Stimulated activated CD8-positive, alpha-beta memory T cell treated with anti-CD3 and anti-CD28 coated beads, Interleukin-15, amount 100 ng/mL, for 48 hours (primary cell): Measurements from ENCODE around the gene A3GALT2.

Experiments used
- DNase-seq, 2 donors: peaks; one replicate each; pipeline ENCODE4 v3.0.0-alpha.2; 2020; ENCODE audit warnings: low read depth in 2 of 2

The A3GALT2 gene

DNA sequence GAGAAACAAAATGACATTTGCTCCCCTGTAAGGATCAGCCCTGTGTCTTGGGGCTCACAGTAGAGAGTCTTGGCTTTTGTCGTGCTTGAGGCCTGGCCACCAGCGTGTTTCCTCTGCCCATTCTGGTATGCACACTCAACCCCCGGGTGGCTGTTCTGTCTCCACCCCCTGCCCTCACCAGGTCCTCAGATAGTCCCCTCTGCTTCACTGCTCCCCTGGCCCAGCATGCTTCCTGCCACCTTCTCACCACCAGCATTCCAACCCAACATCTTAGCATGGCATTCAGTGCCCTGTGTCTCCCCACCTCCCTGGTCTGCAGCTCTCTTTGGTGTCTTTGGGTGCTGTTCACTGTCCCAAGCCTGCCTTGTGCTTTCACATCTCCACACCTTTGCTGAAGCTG lies 48.4 kb downstream of the A3GALT2 start:
- no peak for DNase-seq

- DNase-seq, result no peak
Observed at GRCh38 chr1:33271666-33272505, 49.0 kb downstream of the A3GALT2 start.

DNA sequence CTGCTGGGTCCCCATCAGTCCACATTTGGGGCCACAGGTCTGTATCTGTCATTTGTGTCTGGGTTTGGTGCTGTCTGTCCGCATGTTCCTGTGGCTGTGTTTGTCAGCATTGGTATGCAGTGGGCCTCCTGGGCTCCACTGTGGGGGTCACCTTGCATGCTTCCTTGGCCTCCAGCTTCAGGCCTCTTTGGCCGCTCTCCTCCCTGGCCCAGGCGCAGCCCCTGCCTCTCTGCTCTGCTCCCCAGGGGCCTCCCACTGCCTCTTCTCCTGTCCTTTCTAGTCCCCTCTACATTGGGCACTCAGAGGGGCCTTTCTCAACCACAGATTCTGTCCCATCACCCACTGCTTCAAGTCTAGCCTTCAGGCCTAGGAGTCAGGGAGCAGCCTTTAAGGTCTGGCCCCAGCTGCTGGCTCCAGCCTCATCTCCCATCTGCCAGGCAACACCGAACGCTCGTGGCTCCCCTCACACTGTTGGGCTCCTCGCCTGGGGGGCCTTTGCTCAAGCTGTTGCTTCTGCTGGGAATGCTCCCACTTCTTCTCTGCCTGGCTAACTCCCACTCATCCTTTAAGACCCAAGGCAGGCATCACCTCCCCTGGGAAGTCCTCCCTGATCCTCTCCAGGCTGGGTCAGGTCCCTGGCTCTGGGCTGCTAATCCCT lies 50.0 kb downstream of the A3GALT2 start:
- no peak for DNase-seq

DNA sequence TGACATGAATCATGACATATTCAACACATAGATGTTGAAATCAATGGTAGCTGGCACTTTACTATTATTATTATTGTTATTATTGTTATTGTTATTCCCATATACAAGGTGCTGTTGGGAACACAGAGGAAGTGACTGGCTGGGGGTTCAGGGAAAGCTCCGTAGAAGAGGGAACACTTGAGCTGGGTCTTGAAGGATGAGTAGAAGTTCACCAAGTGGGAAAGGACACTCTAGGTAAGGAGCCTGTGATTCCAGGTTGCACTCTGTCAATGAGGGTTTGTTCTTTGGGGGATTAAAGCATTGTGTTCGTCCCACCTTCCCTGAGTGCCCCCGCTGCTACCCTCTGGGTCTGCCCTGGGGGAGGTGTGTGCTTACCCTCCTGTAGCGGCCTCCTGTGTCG lies 50.5 kb downstream of the A3GALT2 start:
- no peak for DNase-seq

DNA sequence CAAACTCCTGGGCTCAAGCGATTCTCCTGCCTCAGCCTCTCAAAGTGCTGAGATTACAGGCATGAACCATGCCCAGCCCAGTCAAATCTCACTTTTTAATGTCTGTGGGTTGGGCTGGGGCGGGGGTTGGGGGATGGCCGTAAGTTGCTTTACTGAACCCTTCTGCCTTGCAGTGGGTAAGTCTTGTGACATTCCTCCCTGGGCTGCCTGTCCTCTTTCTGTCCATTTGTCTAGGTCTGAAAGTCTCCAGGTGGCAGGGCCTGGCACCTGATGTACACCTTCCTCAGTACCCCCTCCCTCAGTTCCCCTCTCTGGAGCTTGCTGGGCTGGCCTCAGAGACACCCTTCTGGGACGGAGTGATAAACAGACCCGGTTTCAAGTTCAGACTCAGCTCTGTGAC lies 51.3 kb downstream of the A3GALT2 start:
- no peak for DNase-seq

DNA sequence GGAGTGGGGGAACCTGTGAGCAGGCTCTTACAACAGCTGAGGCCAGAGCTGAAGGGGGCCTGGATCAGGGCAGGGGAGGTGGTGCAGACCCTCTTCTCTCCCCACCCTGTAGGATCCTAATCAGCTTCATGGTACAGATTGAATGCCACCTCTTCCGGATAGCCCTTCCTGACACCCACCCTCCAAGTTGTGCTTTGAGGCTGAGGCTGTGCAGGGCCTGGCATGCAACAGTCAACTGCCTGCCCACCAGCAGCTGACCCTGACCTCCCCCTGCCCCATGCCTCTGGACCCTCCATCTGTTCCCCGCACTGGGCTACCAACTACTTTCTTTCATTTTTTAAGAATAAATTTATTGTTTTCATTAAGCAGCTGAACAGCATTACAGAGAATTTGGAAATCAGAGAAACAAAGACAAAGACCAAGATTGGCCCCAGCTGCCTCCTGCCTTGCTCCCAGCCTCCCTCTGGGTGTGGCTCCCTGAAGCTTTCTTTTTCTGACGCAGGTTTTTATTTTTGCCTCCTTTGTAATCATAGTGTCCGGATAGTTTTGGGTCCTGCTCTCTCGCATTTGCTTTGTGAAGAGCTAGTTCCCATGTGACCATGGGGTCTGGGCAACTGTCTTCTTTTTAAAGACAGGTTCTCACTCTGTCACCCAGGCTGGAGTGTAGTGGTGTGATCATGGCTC lies 51.8 kb downstream of the A3GALT2 start:
- no peak for DNase-seq

DNA sequence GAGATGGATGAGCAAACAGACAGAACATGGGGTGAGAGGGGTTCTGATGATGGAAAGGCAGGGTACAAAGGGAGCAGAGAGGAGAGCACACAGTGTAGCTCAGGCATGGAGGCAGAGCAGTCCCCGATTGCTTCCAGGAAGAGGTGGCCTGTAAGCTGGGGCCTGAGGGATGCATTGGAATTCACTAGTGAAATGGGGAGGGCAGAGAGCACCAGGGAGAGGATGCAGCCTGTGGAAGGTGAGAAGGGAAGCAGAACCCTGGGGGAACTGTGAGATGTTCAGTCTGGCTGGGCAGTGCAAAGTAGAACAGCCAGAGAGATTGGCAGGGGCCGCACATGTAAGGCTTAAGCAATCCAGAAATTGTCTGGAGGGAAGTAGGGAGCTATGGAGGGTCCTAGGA lies 52.4 kb downstream of the A3GALT2 start:
- DNase-seq, result no peak

DNA sequence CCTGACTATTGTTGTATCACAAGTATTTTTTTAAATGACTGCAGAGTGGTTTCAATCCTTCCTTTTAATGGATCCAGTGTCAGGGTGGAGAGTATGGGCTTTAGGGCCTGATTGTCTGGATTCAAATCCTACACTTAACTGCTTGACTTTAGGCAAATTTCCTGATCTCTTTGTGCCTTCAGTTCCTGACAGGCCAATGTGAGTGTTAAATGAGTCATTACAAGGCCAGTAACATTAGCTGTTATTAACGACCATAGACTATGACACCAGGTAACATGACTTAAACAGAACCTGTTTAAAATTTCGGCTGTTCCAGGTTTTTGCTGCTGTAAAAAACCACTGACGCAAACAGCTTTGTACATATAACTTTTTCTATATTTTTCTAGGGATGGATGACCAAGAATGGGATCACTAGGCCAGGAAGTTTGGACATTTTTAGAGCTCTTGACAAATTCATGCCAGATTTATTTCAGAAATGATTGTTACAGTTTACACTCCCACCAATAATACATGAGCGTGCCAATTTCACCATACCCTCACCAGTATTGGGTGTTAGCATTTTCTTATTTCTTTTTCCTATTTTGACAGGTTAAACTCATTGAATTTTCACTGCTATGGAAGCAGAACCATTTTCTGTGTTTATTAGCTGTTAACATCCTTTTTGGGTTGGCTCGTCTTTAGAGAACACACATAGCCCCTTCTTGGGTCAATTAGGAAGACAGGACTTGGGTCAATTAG lies 53.3 kb downstream of the A3GALT2 start:
- DNase-seq, result no peak

DNA sequence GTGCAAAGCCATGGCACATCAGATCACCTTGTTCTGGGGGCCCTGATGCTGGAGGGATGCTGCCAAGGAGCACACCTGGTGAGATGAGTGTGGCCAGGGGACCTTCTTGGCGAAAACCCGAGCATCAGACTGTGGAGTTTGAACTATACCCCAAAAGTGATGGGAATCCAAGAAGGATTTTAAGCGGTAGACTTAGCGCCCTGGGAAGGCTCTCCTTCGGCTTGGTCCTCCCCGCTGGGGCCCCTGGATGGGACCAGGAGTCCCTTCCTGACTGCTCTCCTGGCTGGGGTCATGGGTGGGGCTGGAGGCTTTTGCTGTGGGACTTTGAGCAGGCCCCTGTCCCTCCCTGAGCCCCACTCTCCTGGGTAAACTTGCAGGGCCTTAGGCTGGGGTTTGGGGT lies 54.1 kb downstream of the A3GALT2 start:
- DNase-seq, result no peak

DNA sequence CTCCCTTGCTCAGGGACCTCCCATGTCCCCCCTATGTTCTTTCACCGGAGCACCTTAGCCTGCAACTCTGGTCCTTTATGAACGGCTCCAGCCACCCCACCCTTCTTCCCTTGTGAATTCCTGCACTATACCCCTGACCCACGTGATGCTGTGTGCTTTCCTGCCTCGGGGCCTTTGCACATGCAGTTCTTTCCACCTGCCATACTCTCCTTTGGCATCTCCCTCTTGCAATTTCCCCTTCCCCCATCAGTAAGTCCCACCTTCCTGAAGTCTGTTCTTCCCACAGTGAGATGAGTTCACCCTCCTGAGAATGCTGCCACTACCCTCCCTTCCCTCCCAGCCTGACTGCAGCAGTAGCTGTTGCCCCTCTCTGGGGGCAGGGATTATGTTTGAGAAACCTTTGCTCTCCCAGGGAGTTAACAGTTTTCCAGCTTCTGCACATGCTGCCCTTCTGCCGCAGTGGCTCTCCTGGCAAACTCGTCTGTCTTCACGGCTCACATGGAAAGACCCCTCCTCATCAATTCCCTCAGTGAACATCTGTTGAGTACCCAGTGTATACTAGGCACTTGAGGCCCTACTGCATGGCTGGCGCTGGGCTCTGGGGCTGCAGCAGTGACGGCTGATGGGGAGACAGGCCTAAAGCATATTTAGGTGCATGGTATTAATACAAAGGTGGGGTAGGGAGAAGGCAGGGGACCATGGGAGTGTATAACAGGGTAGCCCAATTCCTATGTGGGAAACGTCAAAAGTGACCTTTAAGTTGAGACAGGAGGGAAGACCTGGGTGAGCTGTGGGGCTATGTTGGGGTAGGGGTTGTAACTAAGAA lies 54.9 kb downstream of the A3GALT2 start:
- no peak for DNase-seq

GRCh38 chr1:33263890-33264504 lies 56.9 kb downstream of the A3GALT2 start:
- no peak for DNase-seq

- DNase-seq, result no peak
Observed at GRCh38 chr1:33261344-33261743, 59.6 kb downstream of the A3GALT2 start.

DNA sequence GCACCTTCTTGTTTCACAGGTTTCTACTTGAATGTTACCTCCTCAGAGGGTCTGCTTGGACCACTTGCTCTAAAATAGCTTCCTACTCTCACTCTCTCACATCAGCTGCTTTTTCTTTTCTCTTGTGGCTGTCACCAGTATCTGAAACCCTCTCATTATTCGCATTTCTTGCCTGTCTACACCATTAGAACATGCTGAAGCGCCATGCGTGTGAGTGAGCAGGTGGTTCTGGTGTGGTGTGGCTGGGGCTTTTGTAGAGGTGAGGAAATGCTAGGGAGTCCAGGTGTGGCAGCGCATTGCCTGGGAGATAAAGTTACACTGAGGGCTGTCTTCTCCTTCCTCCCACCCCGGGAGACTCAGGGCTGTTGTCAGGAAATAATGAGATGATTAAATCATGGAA lies 60.5 kb downstream of the A3GALT2 start:
- DNase-seq, result no peak

DNA sequence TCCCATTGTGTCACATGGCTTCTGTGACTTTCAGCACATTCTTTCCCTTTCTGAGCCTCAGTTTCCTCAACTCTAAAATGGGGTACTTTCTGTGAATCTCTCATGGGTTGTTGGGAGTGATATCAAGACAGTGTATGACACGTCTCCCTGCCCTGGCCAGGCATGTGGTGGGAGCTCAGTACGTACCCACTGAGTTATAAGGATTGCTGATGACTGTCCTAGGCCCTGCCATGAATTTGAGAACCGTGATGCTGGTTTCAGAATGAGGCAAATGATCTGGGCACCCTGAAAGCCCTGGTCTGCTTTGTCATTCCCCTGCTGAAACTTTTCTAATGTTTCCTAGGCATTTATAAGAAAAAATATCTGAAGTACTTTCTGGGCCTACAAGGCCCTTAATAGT lies 61.0 kb downstream of the A3GALT2 start:
- DNase-seq, result no peak

DNA sequence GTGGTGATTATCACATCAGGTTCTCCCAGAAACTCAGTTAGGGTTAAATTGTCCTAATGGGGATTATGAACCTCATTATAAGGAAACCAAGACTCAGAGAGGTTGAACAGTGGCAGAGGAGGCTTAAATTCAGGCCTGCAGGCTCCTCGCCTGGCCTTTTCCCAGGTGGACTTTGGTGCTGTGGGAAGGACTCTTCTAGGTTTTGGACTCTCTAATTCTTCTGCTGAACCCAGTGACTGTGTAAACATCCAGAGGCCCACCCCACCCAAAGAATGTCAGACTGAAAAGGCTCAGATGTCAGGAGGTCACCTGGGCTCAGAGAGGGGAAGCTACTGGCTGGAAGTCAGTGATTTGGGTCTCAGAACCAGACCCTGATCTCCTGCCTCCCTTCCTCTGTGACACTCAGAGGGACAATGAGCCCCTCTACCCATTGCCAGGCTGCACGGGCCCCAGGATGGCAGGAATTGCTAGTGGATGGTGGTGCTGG lies 62.1 kb downstream of the A3GALT2 start:
- DNase-seq, result no peak

DNA sequence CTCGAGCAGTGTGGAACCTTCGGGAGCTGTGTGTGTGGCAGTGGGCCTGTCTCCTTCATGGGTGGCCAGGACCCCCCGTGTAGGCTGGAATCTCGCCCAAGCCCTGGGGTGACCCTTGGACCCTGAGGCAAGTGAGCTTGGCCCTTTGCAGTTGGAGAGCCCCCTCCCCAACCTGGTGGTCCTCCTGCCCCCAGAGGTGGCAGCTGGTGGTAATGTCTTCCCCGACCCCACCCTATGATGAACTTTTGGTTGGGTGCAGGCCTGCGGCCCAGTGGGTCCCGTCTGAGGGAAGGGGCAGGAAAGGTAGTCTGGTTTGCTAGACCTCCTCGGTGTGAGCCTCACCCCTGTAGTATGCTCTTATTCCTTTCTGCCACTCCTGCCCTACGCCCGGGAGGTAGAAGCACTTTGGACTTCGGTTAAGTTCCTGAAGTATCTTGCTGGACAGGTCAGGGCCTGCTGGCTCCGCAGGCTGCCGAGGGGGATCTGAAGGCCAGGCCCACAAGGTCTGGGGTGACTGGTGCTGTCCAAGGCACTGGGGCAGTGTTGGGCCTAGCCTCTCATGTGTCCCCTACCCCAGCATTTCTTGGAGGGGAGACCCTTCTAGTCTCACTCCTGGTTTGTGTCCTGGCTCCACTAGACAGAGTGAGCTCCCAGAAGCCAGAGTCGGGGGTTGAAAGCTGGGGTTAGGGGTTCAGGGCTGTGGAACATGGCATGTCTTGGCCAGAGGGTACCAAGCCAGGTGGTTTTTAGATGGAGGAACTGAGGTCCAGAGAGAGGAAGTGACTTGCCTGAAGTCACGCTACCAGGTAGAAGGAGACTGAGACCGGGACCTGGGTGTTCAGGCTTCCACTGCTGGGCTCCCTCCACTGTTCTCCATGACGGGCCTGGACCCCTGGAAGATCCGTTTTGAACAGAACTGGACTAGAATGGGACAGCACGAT lies 62.9 kb downstream of the A3GALT2 start:
- no peak for DNase-seq

GRCh38 chr1:33257207-33257771 lies 63.6 kb downstream of the A3GALT2 start:
- no peak for DNase-seq
